Measurements from ENCODE around the gene SLC1A2.

- TF ChIP-seq CTCF (IDR thresholded peaks at IDR 0.05; ENCODE audit: low read depth, low read length) (no peak), EZH2phosphoT487 (IDR thresholded peaks at IDR 0.05; ENCODE audit: low read depth) (no peak)
These were observed 142.8 kb downstream of the SLC1A2 start for GRCh38 chr11:35276396-35277145.
